ENCODE results near the gene SVIL. TPM values are rescaled to one million over a fixed set of nuclear protein-coding genes. Genes with fewer than 3 reads are reported as not detected.

Gene SVIL
- polyA plus RNA-seq, 1 donor (not counting 4 experiments of a cell fraction or from before 2014, with no cell fraction given): 16.2 TPM

GRCh38 chr10:29437871-29438270 lies 196.9 kb downstream of the SVIL start:
- no peaks in the 10 kb centered on the region for H3K27me3 ChIP-seq (ENCODE audit: control insufficient read depth, extremely low read depth, insufficient read depth, low read length)
- TF ChIP-seq EZH2 (IDR thresholded peaks at IDR 0.05; ENCODE audit: low read length): no peak
- no peak for TF ChIP-seq CTCF (optimal IDR thresholded peaks at IDR 0.05 in 1 of 3, IDR thresholded peaks at IDR 0.05 in 1 of 3, conservative IDR thresholded peaks at IDR 0.05 in 1 of 3; ENCODE audit: extremely low read depth in 1 of 3, insufficient read depth in 2 of 3, low read length in 3 of 3)
- no peak for DNase-seq (ENCODE audit: low read depth, low spot score)
- H2AFZ ChIP-seq (ENCODE audit: control insufficient read depth, low read length): no peak overlapping the region
- FAIRE-seq: no peak
- H3K9ac ChIP-seq (ENCODE audit: control insufficient read depth, extremely low read depth, insufficient read depth, low read length): no peak overlapping the region
- peak overlapping the region; percentile 56 for H3K27ac ChIP-seq (ENCODE audit: control insufficient read depth, insufficient read depth, low read length)
- H4K20me1 ChIP-seq (ENCODE audit: control insufficient read depth, extremely low read depth, insufficient read depth, low read length): no peaks in the 10 kb centered on the region
- dilution Hi-C loops (cut with MboI; ENCODE audit: extremely low pct_ligation_motif_present, low sequenced_read_pairs): no loop called here
- H3K9me3 ChIP-seq (ENCODE audit: control insufficient read depth, low read depth, low read length): peaks cover 10% of the 10 kb centered on the region
- no peaks in the 10 kb centered on the region for H3K4me1 ChIP-seq (ENCODE audit: control insufficient read depth, extremely low read depth, insufficient read depth, low read length)
- H3K36me3 ChIP-seq (ENCODE audit: control insufficient read depth in 2 of 2, extremely low read depth in 1 of 2, insufficient read depth in 2 of 2, low read length in 2 of 2): no peaks in the 10 kb centered on the region
- no peak overlapping the region for H3K4me2 ChIP-seq (ENCODE audit: control insufficient read depth, extremely low read depth, insufficient read depth, low read depth, low read length)
- H3K9me1 ChIP-seq (ENCODE audit: control insufficient read depth, extremely low read depth, insufficient read depth, low read length): no peaks in the 10 kb centered on the region
- H3K4me3 ChIP-seq (ENCODE audit: control insufficient read depth in 2 of 3, extremely low read depth in 1 of 3, insufficient read depth in 2 of 3, low read depth in 1 of 3, low read length in 3 of 3): no peak overlapping the region
- peaks cover 31% of the 10 kb centered on the region for H3K79me2 ChIP-seq (ENCODE audit: control insufficient read depth, insufficient read depth, low read length)

GRCh38 chr10:29435809-29436501 lies 198.8 kb downstream of the SVIL start:
- no peak for TF ChIP-seq CTCF (optimal IDR thresholded peaks at IDR 0.05 in 1 of 3, IDR thresholded peaks at IDR 0.05 in 1 of 3, conservative IDR thresholded peaks at IDR 0.05 in 1 of 3; ENCODE audit: extremely low read depth in 1 of 3, insufficient read depth in 2 of 3, low read length in 3 of 3)
- no peak for TF ChIP-seq EZH2 (IDR thresholded peaks at IDR 0.05; ENCODE audit: low read length)
- FAIRE-seq (no peak), DNase-seq (ENCODE audit: low read depth, low spot score) (no peak)
- Histone ChIP-seq H3K9ac (ENCODE audit: control insufficient read depth, extremely low read depth, insufficient read depth, low read length) (no peak overlapping the region), H3K9me3 (ENCODE audit: control insufficient read depth, low read depth, low read length) (peaks cover 10% of the 10 kb centered on the region), H3K4me2 (ENCODE audit: control insufficient read depth, extremely low read depth, insufficient read depth, low read depth, low read length) (no peak overlapping the region), H3K4me3 (ENCODE audit: control insufficient read depth in 2 of 3, extremely low read depth in 1 of 3, insufficient read depth in 2 of 3, low read depth in 1 of 3, low read length in 3 of 3) (no peak overlapping the region), H3K36me3 (ENCODE audit: control insufficient read depth in 2 of 2, extremely low read depth in 1 of 2, insufficient read depth in 2 of 2, low read length in 2 of 2) (no peaks in the 10 kb centered on the region), H3K79me2 (ENCODE audit: control insufficient read depth, insufficient read depth, low read length) (peaks cover 33% of the 10 kb centered on the region), H3K27me3 (ENCODE audit: control insufficient read depth, extremely low read depth, insufficient read depth, low read length) (no peaks in the 10 kb centered on the region), H2AFZ (ENCODE audit: control insufficient read depth, low read length) (no peak overlapping the region), H3K27ac (ENCODE audit: control insufficient read depth, insufficient read depth, low read length) (no peak overlapping the region), H4K20me1 (ENCODE audit: control insufficient read depth, extremely low read depth, insufficient read depth, low read length) (no peaks in the 10 kb centered on the region), H3K9me1 (ENCODE audit: control insufficient read depth, extremely low read depth, insufficient read depth, low read length) (no peaks in the 10 kb centered on the region), H3K4me1 (ENCODE audit: control insufficient read depth, extremely low read depth, insufficient read depth, low read length) (no peaks in the 10 kb centered on the region)
- dilution Hi-C loops (cut with MboI; ENCODE audit: extremely low pct_ligation_motif_present, low sequenced_read_pairs): no loop called here

All from keratinocyte (primary cell).